Astrocyte (in vitro differentiated cells and primary cell): ENCODE data around the gene CYP4F2.

Experiments used
- EZH2 ChIP-seq: IDR thresholded peaks from 2 replicates; pipeline ENCODE4 v1.6.1; 2012; ENCODE audit warnings: mild to moderate bottlenecking, low read length, inconsistent platforms; ENCODE audit not compliant: insufficient read depth
- TF ChIP-seq, protein P1 (sequence below): IDR thresholded peaks from 2 replicates; pipeline ENCODE4 v1.5.1; 2011; ENCODE audit warnings: low read depth, mild to moderate bottlenecking, inconsistent platforms, low read length, moderate library complexity; ENCODE audit not compliant: insufficient read depth

GRCh38 chr19:15892012-15892411, 5.9 kb downstream of the CYP4F2 start:
- TF ChIP-seq, protein P1, sequence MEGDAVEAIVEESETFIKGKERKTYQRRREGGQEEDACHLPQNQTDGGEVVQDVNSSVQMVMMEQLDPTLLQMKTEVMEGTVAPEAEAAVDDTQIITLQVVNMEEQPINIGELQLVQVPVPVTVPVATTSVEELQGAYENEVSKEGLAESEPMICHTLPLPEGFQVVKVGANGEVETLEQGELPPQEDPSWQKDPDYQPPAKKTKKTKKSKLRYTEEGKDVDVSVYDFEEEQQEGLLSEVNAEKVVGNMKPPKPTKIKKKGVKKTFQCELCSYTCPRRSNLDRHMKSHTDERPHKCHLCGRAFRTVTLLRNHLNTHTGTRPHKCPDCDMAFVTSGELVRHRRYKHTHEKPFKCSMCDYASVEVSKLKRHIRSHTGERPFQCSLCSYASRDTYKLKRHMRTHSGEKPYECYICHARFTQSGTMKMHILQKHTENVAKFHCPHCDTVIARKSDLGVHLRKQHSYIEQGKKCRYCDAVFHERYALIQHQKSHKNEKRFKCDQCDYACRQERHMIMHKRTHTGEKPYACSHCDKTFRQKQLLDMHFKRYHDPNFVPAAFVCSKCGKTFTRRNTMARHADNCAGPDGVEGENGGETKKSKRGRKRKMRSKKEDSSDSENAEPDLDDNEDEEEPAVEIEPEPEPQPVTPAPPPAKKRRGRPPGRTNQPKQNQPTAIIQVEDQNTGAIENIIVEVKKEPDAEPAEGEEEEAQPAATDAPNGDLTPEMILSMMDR, result no peak
- no peak for TF ChIP-seq EZH2
